VCaP (cell line): ENCODE measurements around the gene TBX5.

ENCODE experiments used
- H3K27ac ChIP-seq: fragments of 450-650 bp; 2 replicates; pipeline ENCODE4 v1.5.1; 2017
- TF ChIP-seq, protein P1 (sequence below): fragments of 450-650 bp; conservative IDR thresholded peaks from 2 replicates; pipeline ENCODE4 v1.5.1; 2017; ENCODE audit warnings: mild to moderate bottlenecking, moderate library complexity

TBX5 gene

DNA sequence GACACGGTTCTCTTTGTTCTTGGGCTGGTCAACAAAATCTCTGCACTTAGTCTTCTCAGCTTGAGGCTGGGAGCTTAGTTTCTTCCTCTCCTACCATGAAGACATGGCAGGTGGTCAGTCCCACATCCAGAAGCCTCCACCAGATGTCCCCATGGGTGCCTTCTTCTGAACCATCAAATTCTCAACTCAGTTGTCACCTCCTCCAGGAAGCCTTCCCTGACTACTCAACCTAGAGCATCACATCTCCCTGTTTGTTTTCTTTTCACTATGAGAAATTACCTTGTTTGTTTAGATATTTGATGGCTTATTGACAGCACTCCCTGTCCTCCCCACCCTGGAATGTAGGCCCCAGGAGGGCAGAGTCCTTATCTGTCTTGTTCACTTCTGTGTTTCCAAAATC, 84.4 kb downstream of the TBX5 start:
- TF ChIP-seq, protein P1, sequence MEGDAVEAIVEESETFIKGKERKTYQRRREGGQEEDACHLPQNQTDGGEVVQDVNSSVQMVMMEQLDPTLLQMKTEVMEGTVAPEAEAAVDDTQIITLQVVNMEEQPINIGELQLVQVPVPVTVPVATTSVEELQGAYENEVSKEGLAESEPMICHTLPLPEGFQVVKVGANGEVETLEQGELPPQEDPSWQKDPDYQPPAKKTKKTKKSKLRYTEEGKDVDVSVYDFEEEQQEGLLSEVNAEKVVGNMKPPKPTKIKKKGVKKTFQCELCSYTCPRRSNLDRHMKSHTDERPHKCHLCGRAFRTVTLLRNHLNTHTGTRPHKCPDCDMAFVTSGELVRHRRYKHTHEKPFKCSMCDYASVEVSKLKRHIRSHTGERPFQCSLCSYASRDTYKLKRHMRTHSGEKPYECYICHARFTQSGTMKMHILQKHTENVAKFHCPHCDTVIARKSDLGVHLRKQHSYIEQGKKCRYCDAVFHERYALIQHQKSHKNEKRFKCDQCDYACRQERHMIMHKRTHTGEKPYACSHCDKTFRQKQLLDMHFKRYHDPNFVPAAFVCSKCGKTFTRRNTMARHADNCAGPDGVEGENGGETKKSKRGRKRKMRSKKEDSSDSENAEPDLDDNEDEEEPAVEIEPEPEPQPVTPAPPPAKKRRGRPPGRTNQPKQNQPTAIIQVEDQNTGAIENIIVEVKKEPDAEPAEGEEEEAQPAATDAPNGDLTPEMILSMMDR = no peak
- no peak overlapping the region for H3K27ac ChIP-seq

DNA sequence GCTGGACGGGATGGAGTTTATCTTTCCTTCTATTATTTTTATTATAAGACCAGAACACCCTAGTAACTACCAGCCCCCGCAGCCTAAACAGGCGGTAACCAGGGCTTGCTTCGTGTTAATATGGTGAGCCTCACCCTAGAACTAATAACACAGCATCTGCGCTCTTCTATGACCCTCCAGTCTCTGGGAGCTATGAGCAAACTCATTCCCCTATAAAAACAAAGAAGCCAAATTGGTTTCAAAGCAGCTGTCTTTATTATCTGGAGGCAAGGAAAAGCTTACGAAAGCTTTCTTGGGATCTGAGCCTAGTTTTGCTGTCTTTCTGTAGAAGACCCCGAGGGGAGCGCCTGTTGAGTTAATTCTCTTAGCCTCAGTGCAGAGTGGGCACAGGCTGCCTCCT, 85.0 kb downstream of the TBX5 start:
- TF ChIP-seq, protein P1 = no peak
- no peak overlapping the region for H3K27ac ChIP-seq

DNA sequence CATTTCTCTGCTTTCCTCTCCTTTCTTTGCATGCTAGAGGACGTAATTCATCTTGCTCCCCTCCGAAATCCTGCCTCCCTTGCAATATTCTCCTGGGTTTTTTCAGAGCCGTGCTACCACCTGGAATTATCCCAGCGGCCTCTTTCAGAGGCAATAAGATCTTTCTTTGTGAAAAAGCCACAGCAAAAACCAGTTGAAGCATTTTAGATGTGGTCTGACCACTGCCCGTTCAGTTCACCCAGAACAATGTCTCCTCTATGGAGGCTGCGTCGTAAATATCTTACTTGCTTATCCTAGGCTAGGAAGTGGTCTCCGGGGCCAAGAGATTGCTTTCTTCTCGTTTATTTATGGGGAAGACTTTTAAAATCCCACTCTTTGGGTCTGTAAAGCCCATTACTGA, 85.8 kb downstream of the TBX5 start:
- H3K27ac ChIP-seq = no peak overlapping the region
- TF ChIP-seq, protein P1 = no peak

DNA sequence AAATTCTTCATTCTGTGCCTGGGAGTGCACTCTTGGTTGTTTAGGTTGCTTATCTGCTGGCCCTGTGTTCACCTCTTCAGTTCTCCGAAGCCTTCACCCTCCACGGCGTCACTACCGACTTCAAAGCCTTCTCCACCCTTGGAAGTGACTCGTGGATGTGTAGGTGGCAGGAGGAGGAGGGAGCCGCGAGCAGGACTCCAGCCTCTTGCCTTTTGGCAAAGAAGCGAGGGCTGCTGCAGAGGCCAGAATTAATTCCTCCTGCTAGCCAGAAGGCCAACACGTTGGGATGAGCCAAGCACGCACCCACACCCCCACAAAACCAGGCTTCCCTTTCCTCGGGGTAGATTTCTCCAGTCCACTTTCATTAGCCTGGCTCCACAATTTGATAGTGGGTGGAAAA, 86.5 kb downstream of the TBX5 start:
- H3K27ac ChIP-seq = no peak overlapping the region
- TF ChIP-seq, protein P1 = no peak

DNA sequence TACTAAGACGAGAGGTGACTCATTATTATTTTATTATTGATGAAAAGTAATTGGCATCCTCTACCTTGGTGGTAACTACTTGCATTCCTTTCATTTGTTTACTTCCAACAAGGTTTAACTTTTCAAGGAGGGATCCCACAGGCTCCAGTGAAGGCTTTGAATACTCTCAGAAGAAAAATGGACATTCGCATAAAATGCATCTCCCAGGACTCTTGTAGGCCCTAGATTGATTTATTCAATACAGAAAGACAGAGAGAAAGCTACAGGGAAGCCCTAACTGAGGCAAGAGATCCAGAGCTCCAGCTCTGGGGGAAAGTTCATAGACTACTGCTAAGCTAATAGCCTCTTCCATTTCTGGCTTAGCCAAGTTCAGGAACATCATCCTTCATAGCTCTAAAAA, 87.0 kb downstream of the TBX5 start:
- H3K27ac ChIP-seq = no peak overlapping the region; the same call in 1 of the 2 replicates
- TF ChIP-seq, protein P1 = no peak

DNA sequence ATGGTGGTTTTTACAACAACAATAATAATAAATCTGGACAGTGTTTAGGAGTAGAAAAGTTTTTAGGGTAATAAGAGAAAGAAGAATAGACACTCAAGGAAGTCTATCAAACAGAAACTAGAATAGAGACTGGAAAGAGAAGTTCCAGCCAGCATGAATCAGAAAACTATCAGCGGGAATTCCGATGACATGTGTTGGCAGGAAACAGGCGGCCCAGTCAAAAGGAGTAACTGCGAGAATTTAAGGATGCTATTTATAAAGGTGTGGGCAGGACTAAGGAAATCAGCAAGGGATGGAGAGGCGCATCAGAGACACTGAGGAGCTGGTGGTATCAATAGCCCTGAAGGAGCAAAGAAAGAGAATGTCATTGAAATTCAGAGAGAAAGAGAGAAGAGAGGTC, 89.9 kb downstream of the TBX5 start:
- TF ChIP-seq, protein P1 = no peak
- no peak overlapping the region for H3K27ac ChIP-seq

DNA sequence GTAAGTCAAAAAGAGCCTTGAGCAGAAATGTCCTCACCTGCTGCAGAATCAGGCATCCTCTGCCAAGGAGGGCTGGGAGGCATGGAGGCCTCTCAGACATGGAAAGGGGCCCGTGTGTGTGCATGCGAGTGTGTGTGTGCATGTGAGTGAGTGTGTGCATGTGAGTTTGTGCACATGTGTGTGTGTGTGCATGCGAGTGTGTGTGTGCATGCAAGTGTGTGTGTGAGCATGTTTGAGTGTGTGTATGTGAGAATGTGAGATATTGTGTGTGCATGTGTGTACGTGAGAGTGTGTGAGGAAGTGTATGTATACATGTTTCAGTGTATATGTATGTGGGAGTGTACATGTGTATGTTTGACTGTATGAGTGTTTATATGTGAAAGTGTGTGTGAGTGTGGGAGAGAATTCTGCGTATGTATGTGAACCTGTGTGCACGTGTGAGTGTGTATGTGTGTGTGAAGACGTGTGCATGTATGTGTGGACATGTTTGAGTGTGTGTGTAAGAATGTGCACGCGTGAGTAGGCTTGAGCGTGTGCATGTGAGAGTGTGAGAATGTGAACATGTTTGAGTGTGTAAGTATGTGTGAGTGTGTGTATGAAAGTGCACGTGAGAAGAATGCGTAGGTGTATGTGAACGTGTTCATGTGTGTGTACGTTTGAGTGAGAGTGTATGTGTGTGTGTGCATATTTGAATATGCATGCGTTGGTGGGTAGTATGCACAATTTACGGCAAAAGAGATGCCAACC, 90.8 kb downstream of the TBX5 start:
- H3K27ac ChIP-seq = no peak overlapping the region
- TF ChIP-seq, protein P1 = no peak
